Cardiac fibroblast (primary cell): ENCODE results near the gene GJA10.
A peak's percentile ranks its signal among the peaks of the same experiment; 100 is the strongest.

Source experiments
- DNase-seq, 2 donors: peaks; one replicate each; pipeline versions ENCODE4 v3.0.0 to v3.0.0-alpha.2; 2010; ENCODE audit warnings: low read depth in 2 of 2
- H3K4me3 ChIP-seq, 2 donors: replicated peaks in 1 of 2; 1 replicate in 1 of 2; 2 replicates in 1 of 2; pipeline ENCODE4 v1.5.1; 2011; ENCODE audit warnings: low read depth in 2 of 2, low read length in 2 of 2, mild to moderate bottlenecking in 2 of 2, moderate library complexity in 1 of 2
- CTCF ChIP-seq: IDR thresholded peaks from one replicate; pipeline ENCODE4 v1.5.1; 2011; ENCODE audit warnings: low read depth, mild to moderate bottlenecking, low read length, inconsistent platforms

GJA10 gene

DNA sequence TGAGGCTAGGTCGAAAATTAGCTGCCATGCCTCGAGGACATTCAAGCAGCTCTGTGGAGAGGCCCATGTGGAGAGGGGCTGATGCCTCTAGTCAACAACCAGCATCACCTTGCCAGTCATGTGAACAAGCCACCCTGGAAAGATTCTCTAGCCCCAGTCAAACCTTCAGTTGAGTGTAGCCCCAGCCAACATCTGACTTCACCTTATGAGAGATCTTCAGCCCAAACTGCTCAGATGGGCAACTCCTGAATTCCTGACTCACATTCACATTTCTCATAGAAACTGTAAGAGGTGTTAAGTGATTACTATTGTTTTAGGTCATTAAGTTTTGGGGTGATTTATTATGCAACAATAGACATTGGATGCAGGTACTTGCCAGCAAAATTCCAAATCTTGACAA, 44.9 kb downstream of the GJA10 start:
- DNase-seq, result no peak
- no peak overlapping the region for H3K4me3 ChIP-seq
- TF ChIP-seq CTCF, result no peak

- peak; percentile 89 for DNase-seq
- peak; percentile 70 for TF ChIP-seq CTCF
- H3K4me3 ChIP-seq, result no peak overlapping the region
Observed at GRCh38 chr6:89940225-89941027, 46.2 kb downstream of the GJA10 start.

GRCh38 chr6:89941031-89941762, 46.9 kb downstream of the GJA10 start:
- no peak overlapping the region for H3K4me3 ChIP-seq
- TF ChIP-seq CTCF, result no peak
- DNase-seq, result no peak

GRCh38 chr6:89941763-89942497, 47.7 kb downstream of the GJA10 start:
- no peak overlapping the region for H3K4me3 ChIP-seq
- DNase-seq, result no peak
- no peak for TF ChIP-seq CTCF

- no peak overlapping the region for H3K4me3 ChIP-seq
- no peak for DNase-seq
- TF ChIP-seq CTCF, result no peak
Observed at GRCh38 chr6:89942601-89943000, 48.3 kb downstream of the GJA10 start.

DNA sequence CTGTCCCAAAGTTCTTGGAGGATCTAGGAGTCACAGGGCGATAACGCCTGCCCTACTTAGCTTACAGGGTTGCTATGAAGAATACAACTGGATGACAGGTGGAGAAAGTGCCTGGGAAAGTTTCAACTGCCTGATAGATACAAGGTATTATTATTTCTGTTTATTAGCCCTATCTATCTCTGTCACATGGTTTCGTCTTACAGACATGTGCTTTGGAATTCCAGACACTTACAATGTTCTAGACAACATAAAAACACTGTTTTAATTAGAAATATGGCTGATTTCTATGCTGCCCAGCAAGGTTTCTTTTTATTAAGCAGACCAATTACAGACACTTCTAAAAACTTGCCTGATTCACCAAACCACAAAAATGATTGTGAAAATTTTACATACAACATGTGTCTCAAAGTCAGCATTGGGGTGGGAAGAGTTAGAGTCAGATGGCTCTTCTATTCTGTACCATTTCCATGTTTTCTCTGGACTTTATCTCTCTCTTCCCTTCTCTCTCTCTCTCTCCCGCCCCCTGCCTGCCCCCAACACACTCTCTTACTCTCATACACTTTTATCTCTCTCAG, 50.0 kb downstream of the GJA10 start:
- TF ChIP-seq CTCF, result no peak
- H3K4me3 ChIP-seq, result no peak overlapping the region
- DNase-seq, result no peak
